ENCODE measurements around the gene AGR2.

Gene AGR2

DNA sequence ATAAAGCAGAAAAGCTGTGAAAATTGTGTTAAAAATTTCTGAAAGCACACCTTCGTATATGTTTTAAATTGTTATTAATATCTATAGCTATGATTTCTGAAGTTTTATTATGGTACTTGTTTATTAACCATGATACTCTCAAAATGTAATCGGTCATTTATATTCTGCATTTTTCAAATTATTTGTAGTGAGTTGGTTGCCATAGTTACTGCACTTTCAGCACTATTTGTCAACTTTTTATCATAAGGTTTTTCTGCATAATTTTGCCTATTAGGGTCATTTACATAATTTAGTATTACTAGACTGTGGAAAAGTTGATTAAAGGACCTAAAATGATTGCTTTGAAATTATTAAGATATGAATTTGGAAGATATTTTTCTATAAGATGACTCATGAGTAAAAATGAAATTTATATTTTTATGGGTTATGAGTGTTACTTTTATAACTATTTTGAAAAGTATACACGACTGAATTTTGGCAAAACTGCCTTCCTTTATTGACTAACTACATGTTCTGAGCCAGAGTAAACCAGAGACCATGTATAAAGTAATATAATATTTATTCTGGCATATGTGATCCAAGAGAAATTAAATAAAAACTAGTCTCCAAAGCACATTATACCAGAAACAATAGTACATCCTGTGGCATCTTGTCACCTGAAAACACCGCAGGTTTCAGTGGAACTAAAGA lies 7.9 kb upstream of the AGR2 start:
- DNase-seq (ENCODE audit: low spot score), result no peak

DNA sequence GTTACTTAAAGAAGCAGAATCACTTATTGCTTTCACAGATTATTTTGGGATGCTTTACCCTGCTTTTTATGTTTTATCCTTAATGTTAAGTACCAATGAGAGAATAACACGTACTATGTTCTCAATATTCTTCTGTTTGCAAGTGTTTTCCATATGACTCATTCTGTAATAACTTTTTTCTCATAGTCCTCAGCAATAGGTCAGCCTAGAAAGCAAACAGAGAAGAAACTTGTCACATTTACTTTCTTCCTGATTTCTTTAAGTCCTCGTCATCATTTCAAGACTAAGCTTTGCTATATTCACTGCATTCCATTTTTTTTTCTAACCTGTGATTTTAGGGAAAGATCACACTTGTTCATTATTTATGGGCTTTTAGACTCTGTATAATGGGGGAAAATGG lies 6.8 kb upstream of the AGR2 start:
- no peak for DNase-seq (ENCODE audit: low spot score)

DNA sequence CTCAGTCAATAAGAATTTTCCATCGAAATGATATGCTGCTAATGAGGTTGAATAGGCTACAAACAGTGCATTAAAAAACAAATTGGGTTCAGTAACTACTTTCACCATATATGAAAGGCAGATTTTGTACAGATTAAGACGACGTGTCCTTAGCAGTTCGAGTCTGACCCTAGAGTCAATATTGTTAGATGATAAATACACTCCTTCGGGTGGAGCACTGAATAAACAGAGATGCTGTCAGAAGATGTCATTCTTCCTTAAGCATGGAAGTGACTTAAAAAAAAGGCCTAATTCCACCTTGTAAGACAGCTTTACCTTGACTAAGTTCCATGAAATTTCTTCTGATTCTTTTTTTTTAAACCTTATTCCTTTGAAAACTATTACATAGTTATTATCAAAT lies 5.8 kb upstream of the AGR2 start:
- DNase-seq (ENCODE audit: low spot score), result no peak

GRCh38 chr7:16810112-16810511 lies 5.3 kb upstream of the AGR2 start:
- DNase-seq (ENCODE audit: low spot score), result no peak

GRCh38 chr7:16805441-16805840 lies 642 bp upstream of the AGR2 start:
- no peak for DNase-seq (ENCODE audit: low spot score)

DNA sequence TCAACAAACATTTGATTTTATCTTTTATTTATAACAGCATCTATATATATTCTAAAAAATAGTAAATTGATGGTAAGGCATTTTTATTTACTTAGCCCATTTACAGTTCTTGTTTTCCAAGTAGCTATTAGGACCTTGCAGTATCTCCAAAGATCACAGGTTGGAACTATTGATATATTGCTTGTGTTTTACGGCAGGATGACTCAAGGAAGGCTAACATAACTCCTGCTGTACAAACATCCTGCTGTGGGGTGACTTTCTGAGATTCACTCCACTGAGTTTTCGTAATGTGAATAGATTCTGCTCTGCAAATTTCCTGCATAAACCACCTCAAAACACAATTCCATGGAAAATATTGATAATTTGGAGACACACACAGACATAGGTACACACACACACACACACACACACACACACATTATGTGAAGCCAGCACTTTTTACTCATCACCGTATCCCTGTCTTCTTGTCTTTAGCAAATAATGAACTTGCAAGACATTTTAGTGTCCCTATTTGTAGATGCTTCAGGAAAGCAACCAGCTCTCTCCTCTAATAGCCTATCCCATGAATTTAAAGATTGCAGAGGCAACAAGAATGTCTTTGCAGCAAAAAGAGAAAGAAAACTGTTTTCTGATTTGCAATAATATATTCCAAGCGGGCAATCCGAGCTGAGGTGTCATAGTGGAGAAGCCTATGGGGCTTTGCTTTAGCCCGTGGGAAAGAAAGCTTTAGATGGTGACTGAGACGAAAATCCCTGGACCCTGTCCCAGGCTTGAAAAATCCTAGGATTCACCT lies 722 bp downstream of the AGR2 start:
- no peak for DNase-seq (ENCODE audit: low spot score)

GRCh38 chr7:16803125-16803524 lies 1.7 kb downstream of the AGR2 start:
- DNase-seq (ENCODE audit: low spot score), result no peak

DNA sequence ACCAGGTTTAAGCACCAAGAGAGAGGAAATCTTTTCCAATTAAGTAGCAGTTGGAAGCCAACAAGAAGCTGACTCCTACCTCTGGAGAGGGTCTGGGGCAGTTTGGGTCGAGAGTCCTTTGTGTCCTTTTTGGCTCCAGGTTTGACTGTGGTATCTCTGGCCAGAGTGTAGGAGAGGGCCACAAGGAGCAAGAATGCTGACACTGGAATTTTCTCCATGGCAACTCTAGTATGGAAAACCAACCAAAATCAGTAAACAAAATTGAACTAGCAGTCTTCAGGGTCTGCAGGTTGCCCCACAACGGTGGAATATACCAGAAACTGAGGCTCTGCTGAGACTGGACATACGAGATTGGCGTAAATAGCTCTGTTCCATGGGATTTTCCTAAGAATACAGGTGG lies 3.2 kb downstream of the AGR2 start:
- DNase-seq (ENCODE audit: low spot score), result no peak

DNA sequence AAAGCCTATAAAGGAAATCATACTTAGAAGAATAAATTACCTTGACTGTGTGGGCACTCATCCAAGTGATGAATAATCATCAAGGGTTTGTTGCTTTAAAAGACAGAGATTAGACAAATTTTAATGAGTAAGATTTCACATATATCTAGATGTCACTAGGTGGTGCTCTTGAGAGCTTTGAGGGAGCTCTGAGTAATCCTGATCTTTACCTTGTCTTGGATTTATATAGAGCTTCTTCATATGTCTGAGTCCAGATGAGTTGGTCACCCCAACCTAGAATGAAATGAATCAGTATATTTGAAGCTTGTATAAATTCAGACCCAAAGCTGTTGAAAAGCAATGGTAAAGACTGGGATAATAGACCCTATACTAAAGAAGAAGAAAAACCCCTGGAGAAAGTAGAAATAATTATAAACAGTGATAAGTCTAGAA lies 3.7 kb downstream of the AGR2 start:
- DNase-seq (ENCODE audit: low spot score), result peak; percentile 61

DNA sequence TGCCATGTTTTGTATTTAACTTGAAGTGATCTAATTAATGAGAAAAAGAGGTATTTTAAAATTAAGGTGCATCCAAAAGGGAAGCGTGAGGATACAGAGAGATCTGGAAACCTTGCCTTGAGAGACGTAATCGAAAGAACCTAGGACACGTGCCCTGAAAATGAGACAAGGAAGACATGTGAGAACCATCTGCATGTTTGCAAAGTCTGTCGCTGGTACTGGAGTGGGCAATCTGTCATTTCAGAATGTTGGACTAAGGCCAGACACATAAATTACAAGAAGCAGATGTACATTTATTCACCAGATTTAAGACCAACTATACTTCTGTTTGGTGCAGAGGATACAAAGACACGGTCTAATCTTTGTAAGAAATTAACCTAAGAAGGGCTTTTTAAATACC lies 9.2 kb downstream of the AGR2 start:
- no peak for DNase-seq (ENCODE audit: low spot score)

GRCh38 chr7:16794986-16795385 lies 9.8 kb downstream of the AGR2 start:
- DNase-seq (ENCODE audit: low spot score), result no peak

DNA sequence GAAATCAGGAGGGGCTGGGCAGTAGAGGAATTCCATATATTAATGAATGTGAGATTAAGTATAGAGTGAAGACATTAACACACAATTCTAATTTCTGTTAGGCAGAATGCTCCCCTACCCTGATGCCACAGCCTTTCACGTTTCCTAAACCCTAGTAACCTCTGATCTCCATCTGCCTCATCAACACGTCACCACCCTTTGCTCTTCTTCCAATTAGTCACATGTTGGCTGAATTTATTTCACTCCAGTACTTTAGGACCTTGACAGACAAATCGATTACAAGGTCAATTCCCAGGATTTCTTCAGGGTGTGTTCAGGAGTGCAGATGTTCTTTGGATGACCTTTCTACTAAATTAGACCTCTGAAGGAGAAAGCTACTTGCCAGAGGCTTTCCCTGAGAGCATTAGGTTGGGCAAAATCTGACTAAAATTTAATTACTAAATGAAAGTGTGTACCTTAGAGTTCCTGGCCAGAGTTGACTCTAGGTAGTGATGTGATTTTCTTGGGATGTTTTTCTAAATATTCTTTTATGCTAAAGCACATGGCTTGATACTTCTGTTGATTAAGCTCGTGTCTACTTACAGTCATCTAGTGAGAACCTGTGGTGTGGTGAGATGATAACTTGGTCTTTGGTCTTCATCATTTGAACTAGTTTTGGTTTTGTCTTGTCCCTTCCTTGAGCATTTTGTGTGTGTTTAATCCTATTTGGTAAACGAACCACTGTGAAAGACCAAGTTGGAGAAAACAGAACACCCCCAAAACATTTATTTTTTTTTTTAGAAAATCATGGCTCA lies 12.7 kb downstream of the AGR2 start:
- DNase-seq (ENCODE audit: low spot score), result no peak

DNA sequence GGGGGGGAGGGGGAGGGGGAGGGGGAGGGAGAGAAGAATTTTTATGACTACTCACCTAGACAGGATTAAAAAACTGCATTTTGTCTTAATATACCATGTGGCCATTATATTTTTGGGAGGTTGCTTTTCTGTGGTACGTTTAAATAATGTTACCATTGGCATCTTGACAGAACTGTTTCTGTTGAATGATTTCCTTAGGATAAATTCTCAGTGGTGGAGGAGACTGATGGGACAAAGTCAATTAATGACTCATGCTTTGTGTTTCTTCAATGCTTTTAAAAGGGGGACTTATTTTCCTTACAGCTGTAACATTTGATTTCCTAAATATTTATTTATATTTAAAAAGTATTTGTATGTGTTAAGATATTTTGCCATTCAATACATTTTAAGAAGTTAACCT lies 13.7 kb downstream of the AGR2 start:
- no peak for DNase-seq (ENCODE audit: low spot score)

DNA sequence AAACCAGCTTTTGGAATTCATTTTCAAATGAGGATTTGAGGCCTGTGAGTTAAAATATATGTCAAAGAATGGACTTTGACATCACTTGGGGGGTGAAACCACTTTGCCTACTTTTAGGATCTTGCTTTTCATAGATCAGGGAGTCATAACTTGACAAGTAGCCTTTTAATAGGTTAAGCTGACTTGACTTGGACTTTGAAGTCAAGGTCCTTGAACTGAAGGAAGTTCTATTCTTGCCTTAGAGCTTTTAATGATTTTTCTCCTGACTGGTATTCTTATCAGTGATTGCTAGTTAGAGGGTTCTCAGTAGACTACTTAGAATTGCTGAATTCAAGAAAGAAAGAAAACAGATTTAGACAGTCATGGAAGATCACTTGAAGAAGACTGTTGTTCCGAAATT lies 17.7 kb downstream of the AGR2 start:
- DNase-seq (ENCODE audit: low spot score), result no peak

GRCh38 chr7:16786257-16786656 lies 18.5 kb downstream of the AGR2 start:
- no peak for DNase-seq (ENCODE audit: low spot score)

- DNase-seq (ENCODE audit: low spot score), result no peak
Observed at GRCh38 chr7:16785846-16786245, 19.0 kb downstream of the AGR2 start.

DNA sequence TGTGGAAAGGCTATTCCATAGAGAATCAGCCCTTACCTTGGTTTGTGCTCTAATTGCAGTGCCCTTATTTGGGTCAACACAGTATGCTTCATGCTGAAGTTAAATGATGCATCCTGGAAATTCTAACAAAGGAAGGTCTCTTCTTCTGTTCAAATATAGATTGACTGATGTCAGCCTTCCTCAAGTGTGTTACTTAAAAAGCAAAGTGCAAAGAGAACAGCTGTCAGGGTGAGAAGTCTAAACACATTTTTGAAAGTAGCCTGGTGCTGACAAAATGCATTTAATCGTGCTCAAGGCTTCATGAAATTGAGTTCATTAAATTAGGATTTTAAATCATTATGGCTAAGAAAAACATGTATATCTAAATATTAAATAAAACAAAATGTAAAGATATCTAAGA lies 19.5 kb downstream of the AGR2 start:
- DNase-seq (ENCODE audit: low spot score), result no peak

DNA sequence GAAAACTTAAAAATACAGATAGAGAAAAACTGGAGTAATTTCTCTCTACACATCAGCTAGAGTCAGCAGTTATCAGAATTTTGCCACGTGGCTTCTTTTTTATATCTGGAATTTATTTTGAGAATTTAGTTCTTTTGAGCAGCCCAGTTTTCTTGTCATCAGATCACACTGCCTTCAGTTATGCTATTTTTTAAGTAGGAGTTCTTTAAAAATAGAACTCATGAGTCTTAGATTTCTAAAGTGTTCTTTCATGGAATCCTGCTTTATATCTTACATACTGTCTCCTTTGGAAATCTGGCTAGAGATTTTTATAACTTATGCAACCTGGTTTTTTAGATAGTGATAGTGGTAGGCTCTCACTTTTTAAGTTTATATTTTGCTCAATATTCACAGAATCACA lies 24.2 kb downstream of the AGR2 start:
- no peak for DNase-seq (ENCODE audit: low spot score)

- no peak for DNase-seq (ENCODE audit: low spot score)
Observed at GRCh38 chr7:16779051-16779450, 25.7 kb downstream of the AGR2 start.

DNA sequence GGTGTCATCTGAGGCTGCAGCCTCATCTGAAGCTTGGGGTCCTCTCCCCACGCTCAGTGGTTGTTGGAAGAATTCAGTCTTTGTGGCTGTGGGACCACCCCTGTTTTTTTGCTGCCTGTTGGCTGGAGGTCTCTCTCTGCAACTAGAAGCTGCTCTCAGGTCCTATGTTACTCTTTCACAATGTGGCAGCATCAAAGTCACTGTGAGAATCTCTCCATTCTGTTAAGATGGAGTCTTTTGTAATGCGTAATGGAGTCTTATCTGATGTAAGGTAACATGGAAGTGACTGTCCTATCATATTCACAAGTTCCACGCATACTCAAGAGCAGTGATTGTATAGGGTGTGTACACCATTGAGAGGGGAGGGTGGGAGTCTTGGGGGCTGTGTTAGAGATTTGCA lies 26.3 kb downstream of the AGR2 start:
- DNase-seq (ENCODE audit: low spot score), result no peak

- DNase-seq (ENCODE audit: low spot score), result no peak
Observed at GRCh38 chr7:16776053-16776452, 28.7 kb downstream of the AGR2 start.

- no peak for DNase-seq (ENCODE audit: low spot score)
Observed at GRCh38 chr7:16774986-16775385, 29.8 kb downstream of the AGR2 start.

DNA sequence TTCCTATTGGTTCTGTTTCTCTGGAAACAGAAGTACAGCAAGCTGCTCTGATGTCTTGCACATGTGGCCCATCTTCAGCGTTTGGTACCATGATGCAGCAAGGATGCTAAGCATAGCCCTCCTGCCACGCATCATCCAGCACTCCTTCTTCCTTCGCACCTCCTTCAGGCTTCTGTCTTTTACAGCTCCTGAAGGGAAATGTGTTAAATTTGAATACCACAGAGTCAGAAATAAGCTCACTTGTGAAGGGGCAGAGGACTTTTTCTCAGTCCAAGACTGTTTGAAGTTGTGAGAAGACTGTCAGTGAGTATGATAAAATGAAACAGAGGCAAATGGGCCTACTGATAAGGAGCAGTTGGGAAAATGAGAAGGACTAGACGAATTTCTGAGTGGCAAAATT lies 30.5 kb downstream of the AGR2 start:
- DNase-seq (ENCODE audit: low spot score), result no peak
